ENCODE results near the gene ASAH2. TPM values are rescaled to one million over a fixed set of nuclear protein-coding genes. Genes with fewer than 3 reads are reported as not detected.
"Not testable (repeated sequence)": the region's sequence is repeated elsewhere in the genome, so short reads cannot be mapped to it uniquely, and the experiment has no call there.

ASAH2 gene
- total RNA-seq, 1 experiment from 2014 or later = 7.4 TPM

DNA sequence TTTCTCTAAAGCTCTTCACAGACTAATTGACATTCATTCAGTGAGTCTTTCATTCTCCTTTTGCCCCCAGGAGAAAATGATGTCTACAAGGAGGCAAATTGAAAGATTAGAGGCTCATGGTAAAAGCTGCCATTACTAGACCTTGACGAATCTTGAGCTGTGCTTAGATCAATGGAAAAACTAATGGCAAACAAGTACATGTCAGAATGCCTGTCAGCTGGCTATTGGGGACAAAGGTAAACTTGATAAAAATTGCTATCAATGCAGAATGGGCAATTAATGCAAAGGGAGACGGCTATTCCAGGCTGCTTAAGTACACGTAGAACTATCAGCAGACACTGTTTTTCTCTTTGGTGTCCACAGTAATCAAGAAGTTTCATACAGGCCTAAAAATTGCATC, 3.3 kb downstream of the ASAH2 start:
- BruUV-seq (replicated peaks) = no TSS peak
- Mint-ChIP-seq H3K27ac (ENCODE audit: low read depth, unreplicated experiment) (no peak overlapping the region), H3K9me3 (ENCODE audit: unreplicated experiment) (no peaks in the 10 kb centered on the region), H3K36me3 (ENCODE audit: insufficient read depth, unreplicated experiment) (no peaks in the 10 kb centered on the region), H3K4me3 (ENCODE audit: unreplicated experiment) (no peak overlapping the region), H3K27me3 (ENCODE audit: insufficient read depth, unreplicated experiment) (peaks cover 37% of the 10 kb centered on the region), H3K4me1 (ENCODE audit: insufficient read depth, unreplicated experiment) (no peaks in the 10 kb centered on the region)
- POLR2A ChIA-PET = no interaction called here
- CTCF ChIA-PET = interaction anchor here (1.2 kb wide), 1 partner anchor 12 kb away, joined by 3 read pairs; no protein-coding TSS in a partner anchor
- no peak for DNase-seq (ENCODE audit: unreplicated experiment)
- TF ChIP-seq, protein P1, sequence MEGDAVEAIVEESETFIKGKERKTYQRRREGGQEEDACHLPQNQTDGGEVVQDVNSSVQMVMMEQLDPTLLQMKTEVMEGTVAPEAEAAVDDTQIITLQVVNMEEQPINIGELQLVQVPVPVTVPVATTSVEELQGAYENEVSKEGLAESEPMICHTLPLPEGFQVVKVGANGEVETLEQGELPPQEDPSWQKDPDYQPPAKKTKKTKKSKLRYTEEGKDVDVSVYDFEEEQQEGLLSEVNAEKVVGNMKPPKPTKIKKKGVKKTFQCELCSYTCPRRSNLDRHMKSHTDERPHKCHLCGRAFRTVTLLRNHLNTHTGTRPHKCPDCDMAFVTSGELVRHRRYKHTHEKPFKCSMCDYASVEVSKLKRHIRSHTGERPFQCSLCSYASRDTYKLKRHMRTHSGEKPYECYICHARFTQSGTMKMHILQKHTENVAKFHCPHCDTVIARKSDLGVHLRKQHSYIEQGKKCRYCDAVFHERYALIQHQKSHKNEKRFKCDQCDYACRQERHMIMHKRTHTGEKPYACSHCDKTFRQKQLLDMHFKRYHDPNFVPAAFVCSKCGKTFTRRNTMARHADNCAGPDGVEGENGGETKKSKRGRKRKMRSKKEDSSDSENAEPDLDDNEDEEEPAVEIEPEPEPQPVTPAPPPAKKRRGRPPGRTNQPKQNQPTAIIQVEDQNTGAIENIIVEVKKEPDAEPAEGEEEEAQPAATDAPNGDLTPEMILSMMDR (IDR thresholded peaks at IDR 0.05; ENCODE audit: unreplicated experiment) = no peak
- intact Hi-C loops (cut with micrococcal nuclease) = no loop called here

DNA sequence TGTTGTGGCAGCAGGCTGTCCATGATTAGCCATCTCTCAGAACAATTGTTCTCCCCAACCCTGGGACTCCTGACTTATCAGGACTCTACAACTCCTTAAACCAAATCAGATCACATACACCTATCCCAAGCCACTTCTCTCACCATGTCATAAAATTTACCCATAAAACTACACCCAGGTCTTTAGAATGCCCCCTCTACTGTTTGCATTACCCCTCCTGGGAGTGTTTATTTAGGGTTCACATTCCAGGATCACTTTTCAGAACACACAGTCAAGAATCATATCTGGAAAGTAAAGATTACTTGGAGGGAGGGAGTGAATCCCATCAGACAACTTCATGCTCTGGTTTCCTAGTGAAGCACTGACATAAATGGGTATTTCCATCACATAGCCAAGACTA, 7.1 kb downstream of the ASAH2 start:
- H3K27ac Mint-ChIP-seq (ENCODE audit: low read depth, unreplicated experiment) = no peak overlapping the region
- peaks cover 61% of the 10 kb centered on the region for H3K27me3 Mint-ChIP-seq (ENCODE audit: insufficient read depth, unreplicated experiment)
- H3K9me3 Mint-ChIP-seq (ENCODE audit: unreplicated experiment) = no peaks in the 10 kb centered on the region
- no peaks in the 10 kb centered on the region for H3K36me3 Mint-ChIP-seq (ENCODE audit: insufficient read depth, unreplicated experiment)
- ChIA-PET CTCF (no interaction called here), POLR2A (no interaction called here)
- TF ChIP-seq, protein P1 (IDR thresholded peaks at IDR 0.05; ENCODE audit: unreplicated experiment) = no peak
- BruUV-seq (replicated peaks) = no TSS peak
- no peaks in the 10 kb centered on the region for H3K4me1 Mint-ChIP-seq (ENCODE audit: insufficient read depth, unreplicated experiment)
- intact Hi-C loops (cut with micrococcal nuclease) = no loop called here
- no peak overlapping the region for H3K4me3 Mint-ChIP-seq (ENCODE audit: unreplicated experiment)
- DNase-seq (ENCODE audit: unreplicated experiment) = no peak

DNA sequence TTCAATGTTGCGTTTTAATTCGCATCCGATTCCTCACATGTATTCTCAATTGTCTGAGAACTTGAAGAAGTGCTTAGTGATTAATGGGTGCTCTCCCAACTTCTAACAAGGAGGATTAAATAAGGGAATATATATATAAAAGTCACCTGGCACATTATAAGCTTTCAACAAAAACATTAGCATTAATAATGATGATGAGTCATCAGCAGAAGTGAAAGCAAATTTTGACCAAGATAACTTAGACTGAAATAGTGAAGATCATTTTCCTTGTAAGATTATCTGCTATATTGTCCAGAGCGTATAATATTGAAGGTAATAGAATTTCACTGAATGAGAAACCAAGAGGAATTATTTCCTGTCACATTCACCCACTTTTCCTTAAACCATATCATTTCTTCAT, 8.5 kb downstream of the ASAH2 start:
- no peak overlapping the region for H3K27ac Mint-ChIP-seq (ENCODE audit: low read depth, unreplicated experiment)

GRCh38 chr10:50241478-50241877, 9.8 kb downstream of the ASAH2 start:
- intact Hi-C loops (cut with micrococcal nuclease); H3K4me3 Mint-ChIP-seq (ENCODE audit: unreplicated experiment); BruUV-seq (replicated peaks); H3K9me3 Mint-ChIP-seq (ENCODE audit: unreplicated experiment); H3K4me1 Mint-ChIP-seq (ENCODE audit: insufficient read depth, unreplicated experiment); POLR2A ChIA-PET; H3K36me3 Mint-ChIP-seq (ENCODE audit: insufficient read depth, unreplicated experiment); DNase-seq (ENCODE audit: unreplicated experiment); H3K27ac Mint-ChIP-seq (ENCODE audit: low read depth, unreplicated experiment): not testable (repeated sequence)
- peaks cover 89% of the 10 kb centered on the region for H3K27me3 Mint-ChIP-seq (ENCODE audit: insufficient read depth, unreplicated experiment)
- CTCF ChIA-PET = interaction anchor here (0.6 kb wide), 1 partner anchor 646 kb away, joined by 3 read pairs; no protein-coding TSS in a partner anchor

More for the DNA sequence above, 8.5 kb downstream of the ASAH2 start:
- H3K27me3 Mint-ChIP-seq (ENCODE audit: insufficient read depth, unreplicated experiment) = peaks cover 76% of the 10 kb centered on the region
- H3K36me3 Mint-ChIP-seq (ENCODE audit: insufficient read depth, unreplicated experiment) = no peaks in the 10 kb centered on the region
- TF ChIP-seq, protein P1 (IDR thresholded peaks at IDR 0.05; ENCODE audit: unreplicated experiment) = no peak
- H3K9me3 Mint-ChIP-seq (ENCODE audit: unreplicated experiment) = no peaks in the 10 kb centered on the region
- ChIA-PET CTCF (no interaction called here), POLR2A (no interaction called here)
- BruUV-seq (replicated peaks) = no TSS peak
- no peak for DNase-seq (ENCODE audit: unreplicated experiment)
- H3K4me3 Mint-ChIP-seq (ENCODE audit: unreplicated experiment) = no peak overlapping the region
- intact Hi-C loops (cut with micrococcal nuclease) = no loop called here
- H3K4me1 Mint-ChIP-seq (ENCODE audit: insufficient read depth, unreplicated experiment) = no peaks in the 10 kb centered on the region

DNA sequence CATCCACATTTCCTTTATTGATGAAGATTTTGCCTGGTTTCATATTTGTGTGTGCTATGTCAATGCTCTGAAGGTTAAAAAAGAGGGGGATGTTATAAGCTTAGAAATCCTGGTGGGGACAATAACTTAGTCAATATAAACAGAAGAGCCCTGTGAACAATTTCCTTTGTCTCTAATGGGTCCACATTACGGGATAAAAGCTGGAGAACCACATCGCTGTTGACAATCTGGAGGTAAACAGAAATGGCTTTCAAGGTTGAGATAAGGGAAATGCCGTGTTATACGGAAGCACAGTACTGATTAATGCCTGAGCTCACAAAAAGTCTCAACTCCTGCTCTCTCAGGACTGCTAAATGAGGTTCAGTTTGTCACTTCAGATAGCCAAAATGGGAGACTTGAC, 16.8 kb downstream of the ASAH2 start:
- H3K27ac Mint-ChIP-seq (ENCODE audit: low read depth, unreplicated experiment) = no peak overlapping the region
- peaks cover 77% of the 10 kb centered on the region for H3K27me3 Mint-ChIP-seq (ENCODE audit: insufficient read depth, unreplicated experiment)
- no peaks in the 10 kb centered on the region for H3K4me1 Mint-ChIP-seq (ENCODE audit: insufficient read depth, unreplicated experiment)
- intact Hi-C loops (cut with micrococcal nuclease) = no loop called here
- H3K36me3 Mint-ChIP-seq (ENCODE audit: insufficient read depth, unreplicated experiment) = no peaks in the 10 kb centered on the region
- CTCF ChIA-PET = interaction anchor here (0.5 to 4.4 kb wide), 3 partner anchors 11 to 494 kb away, joined by 3 to 22 read pairs (median 5); no protein-coding TSS in a partner anchor
- TF ChIP-seq, protein P1 (IDR thresholded peaks at IDR 0.05; ENCODE audit: unreplicated experiment) = no peak
- no TSS peak for BruUV-seq (replicated peaks)
- POLR2A ChIA-PET = interaction anchor here (0.6 to 1.1 kb wide), 3 partner anchors 78 to 93 kb away, joined by 3 read pairs; no protein-coding TSS in a partner anchor
- H3K4me3 Mint-ChIP-seq (ENCODE audit: unreplicated experiment) = no peak overlapping the region
- no peaks in the 10 kb centered on the region for H3K9me3 Mint-ChIP-seq (ENCODE audit: unreplicated experiment)
- no peak for DNase-seq (ENCODE audit: unreplicated experiment)
